GM21447 (cell line): ENCODE data around the gene TTC28.
"Not testable (repeated sequence)": the region's sequence is repeated elsewhere in the genome, so short reads cannot be mapped to it uniquely, and the experiment has no call there.

Source experiments
- ATAC-seq: cut with Tn5 transposase; IDR thresholded peaks from one replicate; pipeline ENCODE4 v1.9.1; 2021; ENCODE audit not compliant: unreplicated experiment

Gene TTC28

DNA sequence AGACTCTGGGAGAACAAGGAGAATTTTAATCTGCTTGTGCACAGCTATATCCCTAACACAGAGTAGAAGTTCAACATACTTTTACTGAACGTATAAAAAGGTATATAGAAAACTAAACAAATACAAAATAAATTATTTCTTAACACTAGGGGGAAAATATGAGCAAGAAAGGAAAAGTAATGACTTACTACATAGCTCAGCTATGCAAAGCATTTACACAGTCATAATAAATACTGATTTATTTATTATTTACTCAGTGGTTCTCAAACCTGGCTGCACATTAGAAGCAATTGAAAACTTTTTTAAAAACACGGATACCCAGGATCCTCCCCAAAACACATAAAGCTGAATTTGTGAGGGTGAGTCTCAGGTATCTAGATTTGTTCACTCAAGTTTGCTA, 182.5 kb downstream of the TTC28 start:
- no peak for ATAC-seq

DNA sequence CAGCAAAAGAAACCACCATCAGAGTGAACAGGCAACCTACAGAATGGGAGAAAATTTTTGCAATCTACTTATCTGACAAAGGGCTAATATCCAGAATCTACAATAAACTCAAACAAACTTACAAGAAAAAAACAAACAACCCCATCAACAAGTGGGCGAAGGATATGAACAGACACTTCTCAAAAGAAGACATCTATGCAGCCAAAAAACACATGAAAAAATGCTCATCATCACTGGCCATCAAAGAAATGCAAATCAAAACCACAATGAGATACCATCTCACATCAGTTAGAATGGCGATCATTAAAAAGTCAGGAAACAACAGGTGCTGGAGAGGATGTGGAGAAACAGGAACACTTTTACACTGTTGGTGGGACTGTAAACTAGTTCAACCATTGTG, 188.4 kb downstream of the TTC28 start:
- ATAC-seq = not testable (repeated sequence)

DNA sequence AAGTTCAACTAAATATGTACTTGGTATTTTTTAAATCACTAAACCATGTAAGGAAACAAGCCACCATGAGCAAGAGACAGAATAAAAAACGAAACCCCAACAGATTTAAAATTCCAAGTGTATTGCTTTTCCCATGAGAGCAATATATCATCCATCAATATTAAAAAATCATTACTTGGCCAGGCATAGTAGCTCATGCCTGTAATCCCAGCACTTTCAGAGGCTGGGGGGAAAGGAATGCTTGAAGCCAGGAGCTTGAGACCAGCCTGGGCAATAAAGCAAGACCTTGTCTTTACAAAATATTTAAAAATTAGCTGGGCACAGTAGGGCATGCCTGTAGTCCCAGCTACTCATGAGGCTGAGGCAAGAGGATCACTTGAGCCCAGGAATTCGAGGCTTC, 190.8 kb downstream of the TTC28 start:
- no peak for ATAC-seq

DNA sequence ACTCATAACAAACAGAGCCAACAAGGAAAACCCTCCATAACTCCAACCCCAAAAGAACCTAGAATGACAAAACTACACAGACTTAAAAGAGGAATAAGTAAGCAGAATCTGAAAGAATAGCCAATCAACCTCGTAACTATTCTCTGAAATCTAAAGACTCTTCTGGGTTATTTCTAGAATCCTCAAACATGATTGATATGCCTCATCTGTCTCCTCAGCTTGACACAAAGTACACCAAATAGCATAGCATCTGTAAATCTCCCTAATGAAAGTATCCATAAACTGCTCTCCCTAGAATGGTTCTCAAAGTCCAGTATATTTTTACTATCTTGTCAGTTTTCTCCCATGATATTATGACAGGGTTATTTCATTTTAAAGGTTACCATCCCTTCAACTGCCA, 195.0 kb downstream of the TTC28 start:
- no peak for ATAC-seq

DNA sequence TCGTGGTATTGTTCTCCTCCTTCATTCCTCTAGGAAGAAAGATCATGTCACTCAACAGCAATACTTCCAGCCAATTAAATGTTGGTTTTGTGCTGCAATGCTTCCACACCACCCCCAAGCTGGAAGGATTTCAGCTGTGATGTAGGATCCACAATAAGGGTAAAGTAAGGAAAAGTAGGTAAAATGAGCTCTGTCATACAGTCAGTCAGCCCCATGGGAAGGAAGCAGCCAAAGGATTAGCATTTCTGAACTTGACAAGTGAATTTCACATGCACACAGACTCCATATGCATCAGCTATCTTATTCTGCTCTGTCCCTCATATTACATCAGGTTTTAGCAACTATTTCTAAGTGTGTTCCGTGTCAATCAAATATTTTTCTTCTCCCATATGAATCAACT, 197.9 kb downstream of the TTC28 start:
- ATAC-seq = no peak

DNA sequence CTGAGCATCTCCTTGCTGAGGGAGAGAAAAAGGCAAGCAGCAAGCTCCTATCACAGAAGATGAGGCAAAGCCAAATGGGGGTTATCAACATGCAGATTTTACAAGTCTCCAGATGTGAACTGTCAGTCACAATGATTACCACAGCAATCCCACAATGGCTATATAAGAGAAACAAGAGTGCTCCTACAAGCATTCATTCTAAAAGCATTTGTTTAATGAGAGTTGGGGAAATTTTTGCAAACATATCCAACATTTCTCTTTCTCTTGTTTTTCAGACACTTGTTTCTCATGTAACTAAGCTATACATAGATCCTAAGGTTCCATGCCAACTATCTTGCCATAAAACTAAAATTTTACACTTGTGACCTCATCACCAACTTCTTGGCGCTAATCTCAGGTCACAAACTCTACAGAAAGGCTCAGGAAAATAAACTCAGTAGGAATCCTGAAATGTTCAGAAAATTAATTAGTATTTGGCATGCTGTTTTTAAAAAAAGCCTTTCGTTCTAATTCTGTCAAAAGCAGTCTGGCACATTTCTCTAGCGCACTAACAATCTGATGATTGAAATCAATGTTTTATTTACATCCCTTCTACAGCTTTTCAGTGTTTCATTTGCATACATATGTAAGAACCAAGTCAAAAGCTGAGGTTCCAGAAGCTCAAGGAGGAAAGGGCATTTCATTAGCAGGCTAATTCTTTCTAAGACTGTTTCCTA, 199.5 kb downstream of the TTC28 start:
- ATAC-seq = no peak

DNA sequence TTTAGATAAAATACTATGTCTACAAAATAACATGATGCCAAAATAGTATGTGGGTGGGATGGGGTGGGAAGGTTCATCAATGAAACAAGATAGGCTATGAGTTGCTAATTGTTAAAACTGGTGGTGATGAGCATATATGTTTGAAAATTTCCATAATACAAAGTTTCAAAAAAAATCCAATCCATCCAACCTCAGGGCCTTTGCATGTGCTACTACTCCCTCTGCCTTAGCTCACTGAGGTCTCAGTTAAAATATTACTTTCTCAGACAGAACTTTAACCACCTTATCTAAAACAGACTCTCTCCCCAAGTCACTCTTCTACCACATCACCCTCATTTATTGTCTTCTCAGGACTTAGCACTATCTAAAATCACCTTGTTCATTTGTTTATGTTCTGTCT, 201.1 kb downstream of the TTC28 start:
- no peak for ATAC-seq

DNA sequence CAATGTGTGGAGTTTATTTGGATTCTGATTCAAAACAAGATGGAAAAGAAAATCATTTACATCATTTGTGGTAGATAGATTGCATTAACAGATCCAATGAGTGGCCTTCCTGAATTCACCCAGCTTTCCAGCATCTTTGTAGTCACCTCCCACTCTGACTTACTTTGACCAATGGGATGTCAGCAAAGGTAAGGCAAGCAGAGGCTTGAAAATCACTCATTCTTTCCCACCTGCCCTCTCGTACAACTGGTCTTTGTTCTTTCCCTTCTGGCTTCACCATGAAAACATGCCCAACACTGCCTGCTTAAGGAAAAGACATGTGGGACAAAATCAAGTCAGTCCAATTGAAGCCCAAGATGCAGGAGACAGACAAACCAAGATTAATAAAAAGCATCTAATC, 202.1 kb downstream of the TTC28 start:
- ATAC-seq = no peak

DNA sequence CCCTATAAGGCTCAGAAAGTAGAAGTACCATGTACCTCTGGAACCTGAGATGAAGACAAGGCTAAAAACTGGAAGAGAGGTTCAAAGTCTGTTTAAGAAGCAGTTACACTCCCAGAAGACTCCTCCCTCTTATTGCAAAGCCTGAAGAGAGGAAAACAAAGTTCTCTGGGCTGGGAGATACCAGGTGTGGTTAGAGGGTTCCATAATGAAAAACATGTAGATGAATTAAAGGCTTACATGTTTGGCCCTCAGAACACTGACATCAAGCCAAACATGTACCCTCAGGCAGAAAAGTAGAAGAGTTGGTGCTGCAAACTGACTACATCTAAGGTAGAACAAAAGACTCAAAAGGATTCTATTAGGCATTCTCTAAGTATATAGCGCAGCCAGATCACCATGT, 205.3 kb downstream of the TTC28 start:
- ATAC-seq = no peak

DNA sequence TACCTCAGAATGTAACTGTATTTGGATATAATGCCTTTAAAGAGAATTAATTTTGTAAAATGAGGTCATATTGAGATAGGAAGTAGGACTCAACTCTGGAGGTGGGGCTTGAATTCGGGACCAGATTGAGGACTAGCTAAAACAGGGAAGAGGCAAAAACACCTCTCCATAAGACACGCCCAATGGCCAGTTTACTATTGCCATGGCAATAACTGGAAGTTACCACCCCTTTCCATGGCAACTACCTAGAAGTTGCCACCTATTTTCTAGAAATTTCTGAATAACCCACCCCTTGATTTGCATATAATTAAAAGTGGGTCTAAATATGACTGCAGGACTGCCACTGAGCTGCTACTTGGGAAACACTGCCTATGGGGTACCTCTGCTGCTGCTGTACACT, 206.4 kb downstream of the TTC28 start:
- no peak for ATAC-seq

DNA sequence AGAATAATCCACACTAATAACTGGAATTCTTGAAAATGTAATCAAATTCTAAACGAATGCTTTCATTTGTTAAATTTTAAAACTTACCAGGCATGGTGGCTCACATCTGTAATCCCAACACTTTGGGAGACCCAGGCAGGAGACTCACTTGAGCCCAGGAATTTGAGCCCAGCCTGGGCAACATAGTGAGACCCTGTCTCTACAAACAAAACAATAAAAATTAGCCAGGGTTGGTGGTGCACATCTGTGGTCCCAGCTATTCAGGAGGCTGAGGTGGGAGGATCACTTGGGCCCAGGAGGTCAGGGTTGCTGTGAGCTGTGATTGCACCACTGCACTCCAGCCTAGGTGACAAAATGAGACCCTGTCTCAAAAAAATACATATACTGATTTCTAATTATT, 212.6 kb downstream of the TTC28 start:
- ATAC-seq = not testable (repeated sequence)

DNA sequence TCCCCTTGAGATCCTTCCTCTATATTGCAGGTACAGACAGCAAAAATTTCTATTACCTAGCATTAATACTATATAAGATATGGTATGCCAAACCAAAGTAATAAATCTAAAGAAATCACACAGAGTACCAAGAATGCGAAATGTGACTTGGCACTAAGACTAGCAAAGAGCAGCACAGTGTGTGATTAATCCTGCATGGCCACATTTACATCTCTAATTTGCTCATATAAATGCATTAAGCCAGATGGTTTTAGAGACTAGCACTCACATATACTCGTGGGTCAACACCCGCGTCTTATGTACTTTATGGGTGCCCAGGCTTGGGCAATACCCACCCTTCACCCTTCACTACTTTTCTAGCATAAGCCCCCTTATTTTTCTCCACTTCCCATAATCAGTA, 213.2 kb downstream of the TTC28 start:
- no peak for ATAC-seq

DNA sequence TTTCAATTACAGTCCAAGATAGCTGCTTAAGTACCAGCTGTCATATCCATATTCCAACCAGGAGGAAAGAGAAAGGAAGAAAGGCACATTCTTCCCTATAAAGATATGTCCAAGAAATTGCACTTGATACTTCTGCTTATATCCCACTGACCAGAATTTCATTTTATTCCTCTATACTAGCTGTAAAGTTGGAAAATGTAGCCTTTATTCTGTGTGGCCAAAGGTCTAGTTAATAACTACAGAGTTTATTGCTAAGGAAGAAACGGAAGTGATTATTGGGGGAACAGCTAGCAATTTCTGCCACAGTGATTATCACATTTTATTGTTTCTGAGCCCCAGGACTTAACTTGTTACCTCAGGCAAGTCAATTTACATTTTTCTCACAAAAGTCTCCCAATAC, 213.8 kb downstream of the TTC28 start:
- no peak for ATAC-seq

DNA sequence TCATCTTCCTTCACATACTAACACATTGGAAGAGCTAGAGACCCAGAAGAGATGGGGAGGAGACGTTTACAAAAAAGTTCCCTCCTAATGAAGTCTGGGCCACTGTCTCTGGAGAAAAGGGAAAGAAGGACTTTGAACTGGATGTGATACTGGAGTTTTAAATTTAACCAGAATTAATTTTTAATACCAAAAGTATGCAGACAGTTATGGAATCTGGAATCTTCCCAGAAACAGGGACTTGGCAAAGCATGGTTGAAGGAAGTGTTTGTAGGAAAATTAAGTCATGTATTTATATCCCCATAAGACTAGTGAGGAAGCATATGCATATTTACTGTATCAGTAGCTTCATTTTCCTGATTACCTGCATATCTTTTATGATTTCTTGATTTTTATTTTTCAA, 215.5 kb downstream of the TTC28 start:
- ATAC-seq = no peak

DNA sequence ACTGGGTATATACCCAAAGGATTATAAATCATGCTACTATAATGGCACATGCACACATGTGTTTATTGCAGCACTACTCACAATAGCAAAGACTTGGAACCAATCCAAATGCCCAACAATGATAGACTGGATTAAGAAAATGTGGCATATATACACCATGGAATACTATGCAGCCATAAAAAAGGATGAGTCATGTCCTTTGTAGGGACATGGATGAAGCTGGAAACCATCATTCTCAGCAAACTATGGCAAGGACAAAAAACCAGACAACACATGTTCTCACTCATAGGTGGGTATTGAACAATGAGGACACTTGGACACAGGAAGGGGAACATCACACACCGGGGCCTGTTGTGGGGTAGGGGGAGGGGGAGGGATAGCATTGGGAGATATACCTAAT, 216.2 kb downstream of the TTC28 start:
- not testable (repeated sequence) for ATAC-seq

DNA sequence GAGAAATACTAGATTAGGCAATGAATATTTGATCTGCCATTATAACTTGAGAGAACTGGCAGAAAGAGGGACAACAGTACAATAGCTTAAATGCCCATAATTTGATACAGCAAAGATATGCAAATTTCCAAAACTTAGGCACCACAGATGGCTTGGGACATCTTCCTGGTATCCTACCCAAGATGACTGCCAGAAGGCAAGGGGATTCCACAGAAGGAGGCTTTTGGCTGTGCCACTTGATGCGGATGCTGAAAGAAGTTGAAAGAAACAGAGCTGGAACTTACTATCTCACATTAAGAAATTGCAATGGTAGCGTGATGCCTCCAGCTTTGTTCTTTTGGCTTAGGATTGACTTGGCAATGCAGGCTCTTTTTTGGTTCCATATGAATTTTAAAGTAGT, 216.7 kb downstream of the TTC28 start:
- no peak for ATAC-seq

DNA sequence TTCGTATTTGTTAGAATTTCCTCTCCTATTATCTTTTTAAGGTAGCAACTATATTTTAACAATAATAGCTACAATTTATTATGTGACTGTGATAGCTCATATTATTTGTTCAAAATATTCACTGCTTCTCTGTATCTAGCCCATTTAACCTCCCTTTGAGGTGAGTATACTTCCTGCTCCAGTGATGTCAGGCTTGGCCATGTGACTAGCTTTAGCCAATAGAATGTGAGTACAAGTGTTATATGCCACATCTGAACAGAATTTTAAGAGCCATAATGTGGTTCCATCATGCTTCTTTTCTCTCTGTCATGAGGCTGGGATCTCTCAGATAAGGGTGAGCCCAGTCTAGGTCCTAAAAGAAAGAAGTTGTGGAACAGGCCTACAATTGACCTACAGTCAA, 217.6 kb downstream of the TTC28 start:
- ATAC-seq = no peak

DNA sequence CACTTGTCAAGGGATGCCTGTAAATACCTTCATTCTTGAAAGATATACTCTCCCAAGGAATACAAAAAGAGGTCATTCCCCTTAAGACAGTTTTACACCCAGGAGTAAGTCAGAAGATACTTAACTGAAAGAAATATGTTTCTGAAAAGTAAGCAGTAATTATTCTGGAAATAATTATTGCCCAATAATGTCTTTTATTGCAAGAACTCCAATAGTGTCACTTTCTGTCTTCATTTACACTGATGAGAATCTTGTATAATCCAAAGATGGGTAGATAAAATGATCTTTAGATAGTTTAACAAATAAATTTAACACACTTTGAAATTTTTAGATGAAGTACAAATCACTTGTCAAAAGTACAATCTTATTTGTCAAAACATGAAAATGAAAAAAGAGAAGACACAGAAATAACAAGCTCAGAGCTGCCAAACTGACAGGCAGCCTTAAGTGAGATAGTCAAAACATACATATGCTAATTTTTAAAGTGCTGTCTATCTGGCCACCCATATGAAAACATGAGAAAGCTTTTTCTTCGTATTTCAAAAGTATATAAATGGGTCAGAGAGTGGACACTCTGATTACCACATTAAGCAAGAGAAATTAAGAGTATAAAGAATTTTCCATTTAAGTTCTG, 225.1 kb downstream of the TTC28 start:
- ATAC-seq = no peak

DNA sequence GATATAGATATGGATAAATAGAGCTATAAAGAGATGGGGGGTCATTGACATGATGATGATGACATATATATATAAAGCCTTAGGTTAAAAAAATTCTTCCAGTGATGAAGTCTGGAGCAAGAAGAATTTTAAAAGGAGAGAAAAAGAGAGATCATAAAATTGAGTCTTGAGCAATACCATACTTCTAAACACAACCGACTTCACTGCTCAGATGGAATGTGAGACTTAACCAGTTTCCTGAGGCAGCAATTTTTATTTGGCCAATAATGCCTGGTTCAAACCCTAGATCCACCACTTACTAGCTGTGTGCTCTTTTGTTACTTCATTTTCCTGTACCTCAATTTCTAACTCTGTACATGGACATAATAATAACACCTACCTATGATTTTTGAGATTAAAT, 229.5 kb downstream of the TTC28 start:
- no peak for ATAC-seq

DNA sequence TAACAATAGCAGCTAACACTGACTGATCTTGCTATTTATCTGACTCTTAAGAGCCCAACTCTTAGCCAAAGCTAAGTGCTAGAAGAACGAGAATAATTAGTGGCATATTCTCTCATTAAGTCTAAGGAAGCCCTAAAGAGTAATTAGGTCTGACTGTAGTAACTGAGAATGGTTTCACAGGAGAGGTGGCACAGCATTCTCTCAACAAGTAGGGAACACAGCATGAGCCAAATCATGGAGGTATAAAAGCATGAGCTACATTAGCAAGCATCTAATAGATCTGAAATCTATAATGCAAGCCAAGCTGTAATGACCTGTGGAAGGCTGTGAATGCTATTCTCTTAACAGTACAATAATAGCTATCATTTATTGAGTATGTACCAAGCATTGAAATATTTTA, 230.6 kb downstream of the TTC28 start:
- ATAC-seq = no peak

DNA sequence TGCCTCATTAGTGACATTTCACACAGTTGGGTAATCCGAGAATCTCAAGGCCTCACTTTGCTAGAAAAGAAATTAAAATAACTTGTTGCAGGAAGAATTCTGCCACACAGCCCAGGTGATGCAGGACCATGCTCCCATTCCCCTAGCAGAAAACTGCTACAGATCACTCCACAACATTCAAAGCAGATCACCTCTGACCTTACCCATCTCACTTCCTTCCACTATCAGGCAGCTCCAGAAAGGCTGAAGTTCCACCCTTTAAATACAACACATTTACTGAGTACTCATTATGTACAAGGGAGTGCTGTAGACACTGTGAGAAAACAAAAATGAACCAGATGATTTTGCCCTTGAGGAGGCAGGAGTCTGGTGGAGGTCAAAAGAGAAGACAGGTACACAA, 231.0 kb downstream of the TTC28 start:
- ATAC-seq = no peak

DNA sequence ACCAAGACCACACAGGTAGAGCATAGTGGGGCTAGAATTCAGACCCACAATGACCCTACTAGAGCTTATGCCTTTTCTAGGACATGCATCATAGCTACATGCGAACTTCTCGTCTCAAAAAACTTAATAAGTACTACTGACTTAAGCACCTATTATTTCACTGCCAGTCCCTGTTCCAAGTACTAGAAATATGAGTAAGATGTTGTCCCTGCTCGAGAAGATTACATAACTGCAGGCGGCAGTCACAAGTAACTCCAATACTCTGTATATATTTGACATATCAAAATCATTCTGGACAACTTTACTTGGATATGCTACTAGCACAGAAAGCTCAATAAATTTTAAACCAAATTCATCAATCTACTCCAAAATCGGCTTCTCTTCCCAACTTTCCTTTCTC, 235.0 kb downstream of the TTC28 start:
- ATAC-seq = no peak

DNA sequence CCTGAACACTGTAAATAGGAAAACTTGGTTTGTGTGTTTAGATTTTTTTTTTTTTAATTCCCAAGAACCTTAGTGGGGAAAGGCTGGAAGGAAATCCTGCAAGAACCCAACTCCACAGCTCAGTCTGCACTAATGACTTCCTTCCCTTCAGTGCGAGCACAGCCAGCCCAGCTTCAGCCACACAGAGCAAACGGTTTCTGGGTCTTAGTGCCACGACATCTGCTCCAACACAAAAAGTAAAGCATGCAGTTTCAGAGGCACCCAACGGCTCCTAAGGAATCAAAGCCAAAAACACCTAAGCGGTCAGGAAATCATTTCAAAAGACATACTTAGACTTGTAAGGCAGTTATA, 236.1 kb downstream of the TTC28 start:
- no peak for ATAC-seq
